PC-9 (cell line): Measurements from ENCODE around the gene PRKG1.

Experiments
- EZH2 ChIP-seq: fragments of 200-600 bp; sonication (generic); IDR thresholded peaks from 2 replicates; pipeline ENCODE4 v1.8.0; 2017; ENCODE audit warnings: antibody characterized with exemption, low read depth
- TF ChIP-seq, protein P1 (sequence below): fragments of 200-600 bp; sonication (generic); conservative IDR thresholded peaks from 2 replicates; pipeline ENCODE4 v1.6.1; 2017; ENCODE audit warnings: mixed run types, antibody characterized with exemption, mild to moderate bottlenecking, moderate library complexity

DNA sequence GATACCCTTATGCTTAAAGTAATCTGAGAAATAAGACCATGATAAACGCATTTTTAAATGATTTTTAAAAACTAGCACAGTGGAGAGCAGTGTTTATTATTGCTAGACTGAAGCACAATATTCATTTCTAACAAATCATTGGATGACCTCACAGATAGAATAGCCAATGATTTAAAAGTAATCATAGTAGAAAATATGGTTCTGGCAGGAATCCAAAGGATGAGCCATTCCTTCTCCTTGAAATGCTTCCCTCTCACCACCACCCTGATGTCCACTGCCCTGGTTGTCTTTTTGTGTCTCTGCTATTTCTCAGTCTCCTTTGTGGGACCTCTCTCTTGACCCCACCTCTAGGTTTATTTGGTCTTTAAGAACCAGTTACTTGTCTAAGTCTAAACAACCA is 64.9 kb downstream of the PRKG1 start:
- TF ChIP-seq EZH2: no peak
- TF ChIP-seq, protein P1, sequence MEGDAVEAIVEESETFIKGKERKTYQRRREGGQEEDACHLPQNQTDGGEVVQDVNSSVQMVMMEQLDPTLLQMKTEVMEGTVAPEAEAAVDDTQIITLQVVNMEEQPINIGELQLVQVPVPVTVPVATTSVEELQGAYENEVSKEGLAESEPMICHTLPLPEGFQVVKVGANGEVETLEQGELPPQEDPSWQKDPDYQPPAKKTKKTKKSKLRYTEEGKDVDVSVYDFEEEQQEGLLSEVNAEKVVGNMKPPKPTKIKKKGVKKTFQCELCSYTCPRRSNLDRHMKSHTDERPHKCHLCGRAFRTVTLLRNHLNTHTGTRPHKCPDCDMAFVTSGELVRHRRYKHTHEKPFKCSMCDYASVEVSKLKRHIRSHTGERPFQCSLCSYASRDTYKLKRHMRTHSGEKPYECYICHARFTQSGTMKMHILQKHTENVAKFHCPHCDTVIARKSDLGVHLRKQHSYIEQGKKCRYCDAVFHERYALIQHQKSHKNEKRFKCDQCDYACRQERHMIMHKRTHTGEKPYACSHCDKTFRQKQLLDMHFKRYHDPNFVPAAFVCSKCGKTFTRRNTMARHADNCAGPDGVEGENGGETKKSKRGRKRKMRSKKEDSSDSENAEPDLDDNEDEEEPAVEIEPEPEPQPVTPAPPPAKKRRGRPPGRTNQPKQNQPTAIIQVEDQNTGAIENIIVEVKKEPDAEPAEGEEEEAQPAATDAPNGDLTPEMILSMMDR: no peak
